HG03159 (cell line): ENCODE measurements around the gene PTPRK.
"Not testable (repeated sequence)": the region's sequence is repeated elsewhere in the genome, so short reads cannot be mapped to it uniquely, and the experiment has no call there.

Experiments
- ATAC-seq: cut with Tn5 transposase; IDR thresholded peaks from one replicate; pipeline ENCODE4 v1.9.1; 2021; ENCODE audit warnings: mild to moderate bottlenecking, moderate library complexity; ENCODE audit not compliant: unreplicated experiment

Gene PTPRK

GRCh38 chr6:128446497-128446896, 73.9 kb downstream of the PTPRK start:
- no peak for ATAC-seq

- no peak for ATAC-seq
These were observed 76.8 kb downstream of the PTPRK start for GRCh38 chr6:128443553-128443952.

GRCh38 chr6:128439627-128440026, 80.8 kb downstream of the PTPRK start:
- ATAC-seq: no peak

DNA sequence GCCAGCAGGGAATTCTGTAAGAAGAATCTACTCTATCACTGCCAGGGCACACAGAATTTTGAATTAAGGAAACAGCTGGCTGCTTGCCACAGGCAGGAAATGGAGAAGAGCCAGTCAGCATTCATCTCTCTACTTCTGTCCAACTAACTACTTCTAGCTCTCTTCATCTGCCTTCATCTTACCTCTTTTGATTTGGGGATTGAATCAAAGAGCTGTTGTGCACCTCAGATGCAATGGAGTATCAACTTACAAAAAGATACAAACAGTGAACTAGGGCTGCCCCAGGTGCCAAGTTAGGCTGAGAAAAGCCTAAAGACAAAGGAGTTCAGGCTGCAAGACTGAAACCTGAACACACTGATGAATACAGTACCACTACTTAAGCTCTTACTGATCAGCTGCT, 82.0 kb downstream of the PTPRK start:
- no peak for ATAC-seq

DNA sequence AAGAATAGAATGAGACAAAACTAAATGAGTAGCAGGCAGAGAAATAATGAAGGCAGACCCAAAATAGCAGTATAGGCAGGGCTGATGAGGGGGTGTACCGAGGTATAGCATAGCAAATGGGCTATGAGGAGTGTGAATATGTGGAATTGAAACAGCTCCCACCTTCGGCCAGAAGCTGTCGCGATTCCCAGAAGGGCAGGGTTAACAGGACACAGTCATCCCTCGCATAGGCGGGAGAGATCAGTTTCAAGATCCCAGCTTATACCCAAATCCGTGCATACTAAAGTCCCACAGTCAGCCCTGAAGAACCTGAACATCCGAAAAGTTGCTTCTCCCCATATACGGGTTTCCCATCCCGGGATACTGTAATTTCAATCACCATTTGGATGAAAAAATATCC, 82.7 kb downstream of the PTPRK start:
- no peak for ATAC-seq

GRCh38 chr6:128434752-128435151, 85.6 kb downstream of the PTPRK start:
- not testable (repeated sequence) for ATAC-seq

DNA sequence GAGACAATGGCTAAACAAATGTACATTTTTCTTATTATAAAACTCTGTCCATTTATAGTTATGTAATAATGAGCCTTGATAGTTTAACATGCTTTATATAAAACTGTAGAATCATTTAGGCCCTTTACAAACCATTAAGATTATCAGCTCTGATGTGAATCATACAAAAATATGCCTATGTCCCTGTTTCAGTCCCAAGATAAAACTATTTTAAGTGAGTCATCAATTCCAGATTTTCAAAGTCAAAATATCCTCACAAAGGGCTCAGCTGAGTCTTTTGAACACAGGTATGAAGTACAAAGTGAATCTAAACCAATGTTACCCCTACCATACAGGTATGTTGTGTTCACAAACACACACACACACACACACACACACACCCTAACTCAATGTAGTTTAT, 88.0 kb downstream of the PTPRK start:
- ATAC-seq: no peak

GRCh38 chr6:128427139-128427538, 93.3 kb downstream of the PTPRK start:
- no peak for ATAC-seq

GRCh38 chr6:128425856-128426255, 94.5 kb downstream of the PTPRK start:
- no peak for ATAC-seq

GRCh38 chr6:128422871-128423270, 97.5 kb downstream of the PTPRK start:
- no peak for ATAC-seq

DNA sequence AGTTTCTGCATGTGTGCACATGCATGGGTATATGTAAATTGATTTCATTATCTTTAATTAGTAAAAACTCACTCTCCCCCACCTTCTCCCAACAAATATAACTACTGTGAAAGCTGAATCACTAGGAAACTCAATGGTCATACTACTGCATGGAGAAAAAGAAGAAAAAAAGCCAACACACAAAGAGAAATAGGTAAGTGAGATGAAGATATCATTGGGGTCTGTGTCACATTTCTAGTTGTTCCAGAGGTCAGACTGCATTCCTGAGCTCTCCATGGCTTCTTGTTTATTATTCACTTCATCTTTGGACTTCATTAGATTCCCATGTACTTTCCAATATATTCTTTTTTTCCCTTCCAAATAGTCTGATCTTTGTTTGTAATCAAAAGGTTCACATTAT, 98.2 kb downstream of the PTPRK start:
- ATAC-seq: no peak

- ATAC-seq: no peak
These were observed 98.6 kb downstream of the PTPRK start for GRCh38 chr6:128421788-128422187.

DNA sequence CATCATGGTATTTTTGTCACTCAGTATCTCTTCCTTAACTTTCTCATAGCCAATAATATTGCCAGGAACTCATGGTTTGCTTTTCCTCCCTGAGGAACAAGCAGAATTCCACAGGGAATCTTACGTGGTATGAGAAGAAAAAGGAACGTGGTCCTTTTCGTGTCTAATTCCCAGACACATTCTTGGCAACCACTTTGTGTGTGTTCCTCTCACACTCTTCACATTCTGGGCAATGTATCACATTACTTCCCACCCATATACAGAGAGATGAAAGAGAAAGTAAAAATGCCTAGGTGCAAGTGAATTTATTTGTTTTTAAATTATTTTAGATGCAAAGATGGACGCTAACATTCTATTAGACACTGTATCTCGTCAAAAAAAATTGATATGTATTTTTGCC, 102.7 kb downstream of the PTPRK start:
- no peak for ATAC-seq

DNA sequence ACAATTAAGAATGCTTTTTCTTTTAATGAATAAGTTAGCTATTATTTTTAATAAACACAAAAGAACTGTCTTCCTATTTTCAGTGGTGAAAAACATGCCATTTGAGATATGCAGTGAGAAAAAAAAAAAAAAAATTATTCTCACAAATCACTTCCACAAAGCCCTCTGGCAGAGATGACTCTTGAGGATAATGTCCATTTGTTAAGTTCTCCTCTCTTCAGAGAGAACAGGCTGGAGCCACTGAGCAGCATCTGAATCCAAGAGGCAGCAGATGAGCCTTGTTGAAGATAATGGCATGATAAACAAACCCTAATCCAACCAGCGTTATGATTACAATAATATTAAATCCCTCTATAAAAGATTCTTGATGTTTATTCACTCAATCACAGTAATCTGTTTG, 105.0 kb downstream of the PTPRK start:
- ATAC-seq: no peak

DNA sequence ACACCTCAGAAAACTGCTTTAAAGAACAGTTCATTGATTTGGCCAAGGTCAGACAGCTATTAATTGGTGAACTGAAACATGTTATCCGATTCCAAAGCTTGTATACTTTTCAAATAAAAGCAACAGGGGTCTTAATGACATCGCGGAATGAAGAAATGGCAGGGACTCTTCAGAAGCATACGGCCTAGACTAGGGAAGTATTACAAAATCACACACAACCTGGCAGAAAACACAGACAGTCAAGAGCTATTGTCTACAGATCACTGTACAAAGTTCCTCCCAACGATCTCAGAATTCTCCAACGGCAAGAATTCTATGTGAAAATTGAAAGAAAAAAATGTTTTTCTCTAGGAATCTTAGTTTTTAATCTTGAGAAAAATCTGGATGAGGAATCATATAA, 105.5 kb downstream of the PTPRK start:
- ATAC-seq: no peak

DNA sequence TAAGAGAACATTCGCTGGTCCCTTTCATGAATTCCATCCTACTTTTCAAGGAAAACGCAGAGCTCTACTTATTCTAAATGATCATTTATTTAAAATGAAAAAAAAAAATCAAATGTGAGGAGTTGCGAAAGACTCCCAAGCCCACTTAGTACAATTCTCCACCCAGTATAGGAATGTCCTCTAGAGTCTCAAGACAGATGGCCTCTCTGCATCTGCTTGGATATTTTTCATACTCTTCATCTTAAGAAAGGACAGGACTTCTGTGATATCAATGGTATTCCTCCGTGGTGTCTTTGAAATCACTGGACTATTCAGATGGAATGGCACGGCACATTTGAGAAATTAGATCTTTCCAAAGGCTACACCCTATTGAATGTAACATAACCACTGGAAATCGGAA, 107.1 kb downstream of the PTPRK start:
- ATAC-seq: no peak

GRCh38 chr6:128412680-128413079, 107.7 kb downstream of the PTPRK start:
- ATAC-seq: no peak

GRCh38 chr6:128410584-128410983, 109.8 kb downstream of the PTPRK start:
- no peak for ATAC-seq

- ATAC-seq: no peak
These were observed 111.4 kb downstream of the PTPRK start for GRCh38 chr6:128409003-128409402.

- no peak for ATAC-seq
These were observed 113.9 kb downstream of the PTPRK start for GRCh38 chr6:128406453-128406852.

GRCh38 chr6:128403618-128404444, 116.6 kb downstream of the PTPRK start:
- no peak for ATAC-seq

DNA sequence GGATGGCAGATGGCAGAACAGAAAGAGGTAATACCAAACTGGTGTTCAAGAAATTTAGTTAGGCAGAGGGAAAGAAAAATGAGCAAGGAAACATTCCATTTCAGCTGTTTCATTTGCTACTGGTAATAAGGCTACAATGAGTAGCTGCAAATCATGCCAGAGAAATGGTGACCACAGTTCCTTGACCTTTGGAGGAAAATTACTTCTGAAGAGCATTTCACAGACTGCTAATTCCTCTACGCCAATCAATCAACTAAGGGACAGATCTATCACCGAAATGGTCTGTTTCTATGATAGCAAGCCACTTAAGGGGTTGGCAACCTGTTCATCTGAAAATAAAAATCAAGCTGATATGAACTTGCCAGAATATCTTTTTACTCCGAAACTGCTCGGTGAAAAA, 119.5 kb downstream of the PTPRK start:
- no peak for ATAC-seq

- no peak for ATAC-seq
These were observed 122.4 kb downstream of the PTPRK start for GRCh38 chr6:128397996-128398395.
